Esophagus muscularis mucosa (tissue), 3 donors: ENCODE results near the gene GLTP.

Experiments
- CTCF ChIP-seq, 3 experiments: fragments of 200-600 bp in 2 of 3; fragments of 450-650 bp in 1 of 3; sonication (generic) in 2 of 3; IDR thresholded peaks; one replicate each; pipeline ENCODE4 v1.5.1; 2017 to 2019; ENCODE audit warnings: antibody characterized with exemption in 3 of 3, mild to moderate bottlenecking in 2 of 3, moderate library complexity in 1 of 3
- POLR2A ChIP-seq: fragments of 450-650 bp; IDR thresholded peaks from one replicate; pipeline ENCODE4 v1.6.1; 2017; ENCODE audit warnings: antibody characterized with exemption, moderate library complexity, mild to moderate bottlenecking, low read depth
- POLR2AphosphoS5 ChIP-seq, 2 donors: sonication (generic); formaldehyde crosslinking; IDR thresholded peaks; one replicate each; pipeline ENCODE4 v1.6.1; 2017; ENCODE audit warnings: antibody characterized with exemption in 2 of 2

GRCh38 chr12:109807954-109808643, 72.2 kb downstream of the GLTP start:
- no peak for TF ChIP-seq POLR2A
- TF ChIP-seq CTCF (IDR thresholded peaks at IDR 0.05) = no peak
- TF ChIP-seq POLR2AphosphoS5 (IDR thresholded peaks at IDR 0.05) = no peak
